ENCODE measurements around the gene AP1G2.

The AP1G2 gene

GRCh38 chr14:23513818-23514643, 53.6 kb downstream of the AP1G2 start:
- no peak for DNase-seq (ENCODE audit: low read depth)

DNA sequence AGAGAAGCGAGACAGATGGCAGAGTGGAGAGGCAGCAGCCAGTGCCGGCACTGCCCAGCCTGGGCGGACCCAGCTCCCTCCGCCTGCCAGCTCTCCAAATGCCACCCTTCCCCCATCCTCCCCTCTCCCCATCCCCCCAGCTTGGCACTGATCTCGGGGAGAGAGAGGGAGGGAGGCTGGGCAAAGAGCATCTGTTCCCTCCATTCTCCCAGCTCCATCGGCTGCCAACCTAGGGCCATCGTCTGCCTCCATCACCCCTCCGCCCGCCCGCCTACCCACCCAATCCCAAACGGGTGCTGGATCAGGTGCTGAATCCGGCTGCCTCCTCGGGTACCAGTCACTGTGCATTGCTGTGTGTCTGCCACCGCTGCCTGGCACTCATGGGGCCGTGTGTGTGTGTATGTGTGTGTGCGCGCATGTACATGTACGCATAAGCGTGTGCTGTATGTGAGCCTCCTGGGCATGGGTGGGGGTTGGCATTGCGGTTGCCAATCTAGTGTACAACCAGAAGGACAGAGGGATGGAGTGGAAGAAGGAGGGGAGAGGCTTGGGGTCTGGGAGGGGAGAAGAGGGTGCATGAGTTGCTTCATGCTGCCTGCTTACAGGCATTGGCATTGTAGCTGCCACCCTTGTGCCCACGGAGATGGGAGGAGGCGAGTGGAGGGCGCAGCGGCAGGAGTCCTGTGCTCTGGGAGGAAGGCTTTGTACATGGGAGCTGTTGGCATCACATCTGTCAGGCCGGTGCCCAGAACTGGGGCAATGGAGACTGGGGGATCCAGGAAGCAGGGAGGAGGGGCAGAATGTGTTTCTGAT, 54.4 kb downstream of the AP1G2 start:
- no peak for DNase-seq (ENCODE audit: low read depth)

DNA sequence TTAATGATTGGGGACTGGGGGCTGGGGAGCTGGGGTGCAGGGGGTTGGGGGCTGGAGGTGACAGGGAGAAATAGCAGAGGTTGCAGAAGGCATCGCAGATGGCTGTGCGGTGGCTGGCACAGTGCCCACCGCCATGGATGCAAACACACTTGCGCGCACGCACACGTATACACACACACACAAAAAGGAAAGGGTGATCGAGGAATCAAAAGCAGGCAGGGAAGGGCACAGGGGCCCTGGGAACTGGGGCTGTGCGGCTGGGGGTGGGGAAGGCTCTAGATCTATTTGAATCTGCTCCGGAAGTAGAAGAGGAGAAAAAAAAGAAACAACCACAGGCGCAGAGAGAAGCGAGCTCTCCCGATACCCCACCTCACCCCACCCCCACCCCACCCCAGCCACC, 55.4 kb downstream of the AP1G2 start:
- DNase-seq (ENCODE audit: low read depth), result no peak

Data from T-helper 22 cell (primary cell).